NT2/D1 (cell line): ENCODE measurements around the gene ABCA4.

ENCODE experiments used
- DNase-seq: peaks from one replicate; pipeline ENCODE4 v3.0.0-alpha.2; 2011; ENCODE audit warnings: low read depth, low spot score
- H3K27me3 ChIP-seq: 2 replicates; pipeline ENCODE4 v1.6.0; 2011; ENCODE audit warnings: mild to moderate bottlenecking; ENCODE audit not compliant: insufficient read length, insufficient read depth
- H3K36me3 ChIP-seq: 2 replicates; pipeline ENCODE4 v1.6.1; 2011; ENCODE audit warnings: mild to moderate bottlenecking, low read length, mixed read lengths; ENCODE audit not compliant: insufficient read depth, insufficient read length
- H3K4me1 ChIP-seq: 2 replicates; pipeline ENCODE4 v1.5.1; 2011; ENCODE audit not compliant: insufficient read depth, insufficient read length
- H3K4me3 ChIP-seq: 2 replicates; pipeline ENCODE4 v1.5.1; 2011; ENCODE audit warnings: low read depth; ENCODE audit not compliant: insufficient read length
- H3K9ac ChIP-seq: 2 replicates; pipeline ENCODE4 v1.6.0; 2011; ENCODE audit warnings: low read depth; ENCODE audit not compliant: insufficient read length
- H3K9me3 ChIP-seq: 2 replicates; pipeline ENCODE4 v1.5.1; 2011; ENCODE audit warnings: mild to moderate bottlenecking, low read length; ENCODE audit not compliant: insufficient read depth
- SUZ12 ChIP-seq: IDR thresholded peaks from 2 replicates; pipeline ENCODE4 v1.6.1; 2011; ENCODE audit not compliant: insufficient read length, insufficient read depth; ENCODE audit errors: extremely low read depth
- YY1 ChIP-seq: IDR thresholded peaks from 2 replicates; pipeline ENCODE4 v1.6.1; 2011; ENCODE audit not compliant: insufficient read length, insufficient read depth
- ZNF274 ChIP-seq: IDR thresholded peaks from 2 replicates; pipeline ENCODE4 v1.6.1; 2011; ENCODE audit warnings: mild to moderate bottlenecking, low read depth, low read length

ABCA4 gene

DNA sequence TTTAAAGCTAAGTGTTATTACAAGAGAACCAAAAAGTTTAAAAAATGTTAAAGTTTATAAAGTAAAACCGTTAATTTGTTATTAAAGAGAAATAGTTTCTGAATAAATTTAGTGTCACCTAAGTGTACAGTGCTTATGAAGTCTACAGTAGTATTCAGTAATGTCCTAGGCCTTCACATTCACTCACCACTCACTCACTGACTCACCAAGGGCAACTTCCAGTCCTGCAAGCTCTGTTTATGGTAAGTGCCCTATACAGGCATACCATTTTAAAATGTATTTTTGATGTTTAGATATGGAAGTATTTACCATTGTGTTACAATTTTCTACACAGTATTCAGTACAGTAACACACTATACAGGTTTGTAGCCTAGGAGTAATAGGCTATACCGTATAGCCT, 151.6 kb downstream of the ABCA4 start:
- Histone ChIP-seq H3K9ac (no peak overlapping the region), H3K4me1 (peaks cover 3% of the 10 kb centered on the region), H3K36me3 (no peaks in the 10 kb centered on the region), H3K9me3 (no peaks in the 10 kb centered on the region), H3K4me3 (no peak overlapping the region), H3K27me3 (no peaks in the 10 kb centered on the region)
- no peak for TF ChIP-seq YY1
- no peak for TF ChIP-seq ZNF274
- no peak for TF ChIP-seq SUZ12
- no peak for DNase-seq

DNA sequence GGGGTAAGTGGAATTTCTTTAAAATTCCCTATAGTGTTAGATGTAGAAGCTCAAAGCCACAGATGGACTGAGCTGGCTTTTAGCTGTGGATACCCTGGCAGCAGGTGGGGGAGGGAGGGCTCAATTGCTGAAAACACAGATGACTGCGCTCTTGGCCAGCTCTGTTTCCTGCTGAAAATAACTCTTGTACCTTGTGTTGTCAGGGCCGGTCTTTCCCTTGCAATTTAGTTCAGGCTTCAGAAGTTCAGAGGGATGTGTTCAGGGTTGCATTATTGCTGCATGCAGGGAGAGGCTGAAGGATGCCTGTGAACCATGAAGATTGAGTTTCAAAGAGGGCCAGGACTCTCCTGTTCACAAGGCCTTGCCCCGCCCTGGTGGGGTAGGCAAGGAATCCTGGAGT, 153.6 kb downstream of the ABCA4 start:
- Histone ChIP-seq H3K4me3 (no peak overlapping the region), H3K9me3 (no peaks in the 10 kb centered on the region), H3K4me1 (peaks cover 6% of the 10 kb centered on the region), H3K27me3 (no peaks in the 10 kb centered on the region), H3K9ac (no peak overlapping the region), H3K36me3 (no peaks in the 10 kb centered on the region)
- no peak for TF ChIP-seq ZNF274
- no peak for TF ChIP-seq YY1
- TF ChIP-seq SUZ12 = no peak
- DNase-seq = no peak

DNA sequence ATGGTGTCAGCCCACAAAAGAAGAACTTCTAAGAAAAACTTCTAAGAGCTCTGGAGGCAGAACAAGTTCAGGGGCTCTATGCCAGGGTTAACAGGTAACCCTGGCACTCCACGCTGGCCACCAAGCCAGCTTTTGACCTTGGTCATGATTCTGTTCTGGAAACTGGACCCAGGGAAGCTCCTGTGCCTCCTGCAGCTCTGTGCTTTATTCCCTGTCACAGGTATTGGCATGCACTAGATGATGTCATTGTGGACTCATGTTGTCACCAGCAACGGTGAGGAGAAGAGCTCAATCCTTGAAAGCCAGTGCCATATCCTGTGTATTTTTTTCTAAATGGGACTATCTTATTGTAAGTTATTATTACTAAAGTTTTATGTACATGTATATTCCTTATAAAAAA, 155.1 kb downstream of the ABCA4 start:
- TF ChIP-seq ZNF274 (no peak), SUZ12 (no peak), YY1 (no peak)
- no peaks in the 10 kb centered on the region for H3K36me3 ChIP-seq

GRCh38 chr1:93965256-93965655, 155.7 kb downstream of the ABCA4 start:
- peaks cover 6% of the 10 kb centered on the region for H3K4me1 ChIP-seq
- H3K4me3 ChIP-seq = no peak overlapping the region
- TF ChIP-seq ZNF274 = no peak
- no peak for TF ChIP-seq SUZ12
- no peak for TF ChIP-seq YY1
- H3K9ac ChIP-seq = no peak overlapping the region
- H3K36me3 ChIP-seq = no peaks in the 10 kb centered on the region
- H3K9me3 ChIP-seq = no peaks in the 10 kb centered on the region
- H3K27me3 ChIP-seq = no peaks in the 10 kb centered on the region
- no peak for DNase-seq

More for the DNA sequence above, 155.1 kb downstream of the ABCA4 start:
- no peaks in the 10 kb centered on the region for H3K27me3 ChIP-seq
- DNase-seq = no peak
- no peak overlapping the region for H3K9ac ChIP-seq
- H3K4me1 ChIP-seq = peaks cover 6% of the 10 kb centered on the region
- no peak overlapping the region for H3K4me3 ChIP-seq
- no peaks in the 10 kb centered on the region for H3K9me3 ChIP-seq

- Histone ChIP-seq H3K4me3 (no peak overlapping the region), H3K27me3 (no peaks in the 10 kb centered on the region), H3K9me3 (no peaks in the 10 kb centered on the region), H3K4me1 (peaks cover 6% of the 10 kb centered on the region), H3K36me3 (no peaks in the 10 kb centered on the region), H3K9ac (no peak overlapping the region)
- no peak for DNase-seq
- TF ChIP-seq YY1 (no peak), SUZ12 (no peak), ZNF274 (no peak)
These were observed 156.2 kb downstream of the ABCA4 start for GRCh38 chr1:93964777-93965200.

GRCh38 chr1:93964096-93964776, 156.7 kb downstream of the ABCA4 start:
- no peaks in the 10 kb centered on the region for H3K9me3 ChIP-seq
- H3K4me3 ChIP-seq = no peak overlapping the region
- no peak overlapping the region for H3K9ac ChIP-seq
- no peak for DNase-seq
- no peaks in the 10 kb centered on the region for H3K27me3 ChIP-seq
- H3K4me1 ChIP-seq = peaks cover 6% of the 10 kb centered on the region
- H3K36me3 ChIP-seq = no peaks in the 10 kb centered on the region
- no peak for TF ChIP-seq SUZ12
- TF ChIP-seq YY1 = no peak
- TF ChIP-seq ZNF274 = no peak

GRCh38 chr1:93963585-93963984, 157.4 kb downstream of the ABCA4 start:
- Histone ChIP-seq H3K36me3 (no peaks in the 10 kb centered on the region), H3K27me3 (no peaks in the 10 kb centered on the region), H3K4me3 (no peak overlapping the region), H3K9me3 (no peaks in the 10 kb centered on the region), H3K4me1 (peaks cover 6% of the 10 kb centered on the region), H3K9ac (no peak overlapping the region)
- DNase-seq = no peak
- TF ChIP-seq ZNF274 = no peak
- no peak for TF ChIP-seq YY1
- no peak for TF ChIP-seq SUZ12
